Panc1 (cell line): Measurements from ENCODE around the gene AMDHD2. TPM values are rescaled to one million over a fixed set of nuclear protein-coding genes. Genes with fewer than 3 reads are reported as not detected.
A peak's percentile ranks its signal among the peaks of the same experiment; 100 is the strongest.

Source experiments
- ATAC-seq: fragments of 200-7000 bp; cut with Tn5 transposase; 2 replicates; pipeline ENCODE4 v1.9.1; 2020; ENCODE audit warnings: mild to moderate bottlenecking, moderate library complexity
- BruUV-seq: library from RNA; stranded (reverse); fragments of 400-500 nt; replicated peaks from 2 replicates; lab custom pipeline; 2021; lab: Mats Ljungman, UMichigan
- CTCF ChIA-PET: fragments of 300-600 bp; sonication (Branson Sonifier 250); formaldehyde crosslinking; loops from one replicate; lab custom pipeline; 2022; ENCODE audit warnings: antibody characterized with exemption; lab: Charles Lee
- POLR2A ChIA-PET: fragments of 300-600 bp; sonication (Branson Sonifier 250); formaldehyde crosslinking; loops from one replicate; lab custom pipeline; 2022; ENCODE audit warnings: antibody characterized with exemption; lab: Charles Lee
- DNase-seq: peaks from one replicate; pipeline ENCODE4 v3.0.0-alpha.2; 2010; ENCODE audit warnings: low read depth, low spot score
- H3K27ac ChIP-seq: 2 replicates; pipeline ENCODE4 v1.5.1; 2011; ENCODE audit warnings: mild to moderate bottlenecking, low read length, inconsistent platforms
- H3K27me3 ChIP-seq: fragments of 200-500 bp; sonication (Bioruptor generic); 2 replicates; pipeline ENCODE4 v1.6.0; 2014; ENCODE audit warnings: low read length, inconsistent platforms; ENCODE audit not compliant: control insufficient read depth, insufficient read depth
- H3K36me3 ChIP-seq: fragments of 200-500 bp; sonication (Bioruptor generic); 2 replicates; pipeline ENCODE4 v1.5.1; 2014; ENCODE audit warnings: inconsistent platforms, mild to moderate bottlenecking, low read length, moderate library complexity; ENCODE audit not compliant: control insufficient read depth, insufficient read depth
- H3K4me1 ChIP-seq: 2 replicates; pipeline ENCODE4 v1.5.1; 2011; ENCODE audit warnings: inconsistent platforms, mild to moderate bottlenecking, low read length, moderate library complexity; ENCODE audit not compliant: control insufficient read depth, insufficient read depth
- H3K4me3 ChIP-seq, 2 experiments: 2 replicates each; pipeline ENCODE4 v1.5.1; 2011 to 2012; ENCODE audit warnings: low read depth in 2 of 2, low read length in 2 of 2, mild to moderate bottlenecking in 2 of 2, inconsistent platforms in 1 of 2, moderate library complexity in 1 of 2
- H3K9me3 ChIP-seq: fragments of 200-500 bp; sonication (Bioruptor generic); 2 replicates; pipeline ENCODE4 v1.5.1; 2014; ENCODE audit warnings: low read depth, mild to moderate bottlenecking, inconsistent platforms, low read length, moderate library complexity; ENCODE audit not compliant: control insufficient read depth, insufficient read depth
- POLR2AphosphoS5 ChIP-seq: IDR thresholded peaks from 2 replicates; pipeline ENCODE4 v1.6.1; 2012; ENCODE audit warnings: mild to moderate bottlenecking, low read depth, low read length, moderate library complexity
- REST ChIP-seq, 2 experiments: IDR thresholded peaks; 2 replicates each; pipeline ENCODE4 v1.6.1; 2011 to 2012; ENCODE audit warnings: low read depth in 2 of 2, control low read depth in 1 of 2, low read length in 1 of 2, mild to moderate bottlenecking in 1 of 2, moderate library complexity in 1 of 2; ENCODE audit not compliant: insufficient read depth in 1 of 2
- SIN3A ChIP-seq: IDR thresholded peaks from 2 replicates; pipeline ENCODE4 v1.6.1; 2012; ENCODE audit warnings: low read depth, mild to moderate bottlenecking, low read length, moderate library complexity, borderline replicate concordance; ENCODE audit not compliant: insufficient read depth
- TCF7L2 ChIP-seq: IDR thresholded peaks from 2 replicates; pipeline ENCODE4 v1.6.1; 2011; ENCODE audit warnings: mild to moderate bottlenecking, low read depth, low read length, inconsistent platforms
- in situ Hi-C: cut with HindIII; loops from 2 replicates; pipeline ENCODE4 v1.10.0; 2016; ENCODE audit warnings: low sequenced_read_pairs, low pct_unique_long_range_greater_than_20kb
- intact Hi-C: fragments of 100-400 bp; cut with micrococcal nuclease; formaldehyde crosslinking; loops from one replicate; pipeline ENCODE4 v1.10.0; 2022; ENCODE audit not compliant: unreplicated experiment
- total RNA-seq: library from RNA; stranded (reverse); gene quantifications from one replicate; pipeline ENCODE4 v1.2.1, GENCODE V29; 2021; ENCODE audit not compliant: unreplicated experiment
- TF ChIP-seq, protein P1 (sequence below): fragments of 450-650 bp; IDR thresholded peaks from 2 replicates; pipeline ENCODE4 v1.5.1; 2017; ENCODE audit warnings: mild to moderate bottlenecking

AMDHD2 gene
- total RNA-seq, 1 experiment from 2014 or later: 87.5 TPM

DNA sequence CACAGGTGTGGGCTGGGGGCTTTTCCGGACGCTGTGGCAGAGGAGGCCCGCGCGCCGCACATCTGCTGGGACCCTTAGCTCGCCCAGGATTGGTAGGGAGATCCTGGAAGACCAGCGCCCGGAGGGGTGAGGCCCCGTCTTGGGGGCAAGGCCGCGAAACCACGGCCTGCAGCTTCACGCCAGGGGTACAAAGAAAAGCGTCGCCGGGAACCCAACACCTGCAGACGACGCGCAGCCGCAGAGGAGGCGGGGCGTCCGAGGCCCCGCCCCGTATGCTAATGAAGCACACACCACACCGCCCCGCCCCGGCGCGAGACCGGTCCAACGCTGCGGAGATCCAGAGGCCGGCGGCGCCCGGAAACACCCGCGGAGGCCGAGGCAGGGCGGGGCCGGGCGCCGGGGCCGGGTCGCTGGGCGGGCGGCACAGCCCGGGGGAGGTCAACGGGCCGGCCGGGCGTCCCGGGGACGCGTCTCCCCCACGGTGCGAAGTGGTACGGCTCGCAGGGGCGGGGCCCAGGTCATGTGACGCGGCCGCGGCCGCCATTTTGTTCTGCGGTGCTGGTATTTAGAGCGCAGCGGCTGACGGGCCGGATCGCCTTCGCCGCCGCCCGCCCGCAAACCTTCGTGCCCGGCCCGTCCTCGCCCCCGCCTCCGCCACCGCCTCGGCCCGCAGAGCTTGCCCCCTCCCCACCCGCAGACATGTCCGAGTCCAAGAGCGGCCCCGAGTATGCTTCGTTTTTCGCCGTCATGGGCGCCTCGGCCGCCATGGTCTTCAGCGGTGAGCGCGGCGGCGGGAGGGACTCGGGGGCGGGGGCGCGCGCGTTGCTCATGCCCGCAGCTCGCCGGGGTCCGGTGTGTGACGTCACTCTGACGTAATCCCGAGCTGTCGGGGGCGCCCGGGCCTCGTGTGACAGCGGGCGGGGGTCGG is 6.5 kb upstream of the AMDHD2 start, which contains the start of gene ATP6V0C:
TSS of gene ATP6V0C (plus strand) at position 548 of the 928 bp plus-strand sequence. CDS start at position 700, 152 bp downstream.
- Histone ChIP-seq H3K27ac (peak within 1 kb of the TSS; percentile 90), H3K27me3 (no peaks in the 10 kb centered on the region), H3K36me3 (peaks cover 2% of the 10 kb centered on the region; the same call in 1 of the 2 replicates), H3K4me3 (peak within 1 kb of the TSS; percentile 85 to 95), H3K9me3 (no peaks in the 10 kb centered on the region), H3K4me1 (peaks cover 36% of the 10 kb centered on the region)
- POLR2A ChIA-PET: no interaction called here
- no peak for DNase-seq
- no TSS peak for BruUV-seq
- CTCF ChIA-PET: interaction anchor here (0.6 to 0.7 kb wide), 2 partner anchors 13 to 39 kb away, joined by 3 to 4 read pairs; partner anchors contain the start of gene TBC1D24
- in situ Hi-C loops: no loop called here
- intact Hi-C loops: no loop called here
- peak; percentile 89 for ATAC-seq
- TF ChIP-seq TCF7L2 (no peak), POLR2AphosphoS5 (peak; percentile 90), SIN3A (peak; percentile 83; the same call in 1 of the 2 replicates)

DNA sequence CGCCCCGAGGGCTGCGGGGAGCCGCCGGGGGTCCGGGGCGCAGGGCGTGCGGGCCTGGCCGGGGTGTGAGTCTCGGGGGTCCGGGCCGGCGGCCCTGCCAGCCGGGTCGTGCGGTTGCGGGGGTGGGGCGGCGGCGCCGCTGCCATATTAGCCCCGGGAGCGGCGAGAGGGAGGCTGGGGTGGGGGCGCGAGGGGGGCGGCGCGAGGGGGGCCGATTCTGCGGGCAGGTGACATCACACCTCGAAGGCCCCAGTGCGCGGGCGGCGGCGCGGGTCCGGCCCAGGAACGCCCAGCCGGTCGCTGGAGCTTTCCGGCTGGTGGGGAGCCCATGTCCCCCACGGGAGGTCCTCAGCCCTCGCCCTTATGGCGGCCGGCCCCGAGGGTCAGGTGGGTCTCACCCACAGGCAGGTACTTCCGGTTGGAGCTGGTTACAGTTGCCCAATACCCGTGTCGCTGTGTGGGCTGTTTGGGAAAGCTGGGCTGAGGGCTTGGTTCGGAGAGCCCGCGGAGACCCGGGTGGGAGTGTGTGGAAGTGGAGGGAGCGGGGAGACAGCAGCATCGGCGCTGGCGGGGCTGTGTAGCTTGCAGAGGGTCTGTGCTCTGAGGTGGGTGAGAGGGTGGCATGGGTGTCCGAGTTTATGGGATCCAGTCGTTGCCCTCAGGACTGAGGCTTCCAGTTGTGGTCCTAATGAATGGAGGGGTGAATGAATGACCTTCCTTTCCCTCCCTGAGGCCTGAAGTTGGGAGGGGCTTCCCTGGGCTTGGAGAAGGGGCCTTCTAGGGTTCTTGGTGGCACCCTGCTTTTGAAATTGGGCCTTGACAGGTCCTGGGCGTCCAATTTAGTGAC is 5.6 kb upstream of the AMDHD2 start:
- in situ Hi-C loops (no loop called here), intact Hi-C loops (no loop called here)
- H3K27me3 ChIP-seq: no peaks in the 10 kb centered on the region
- H3K4me3 ChIP-seq: peak overlapping the region; percentile 85 to 95
- BruUV-seq: no TSS peak
- ChIA-PET POLR2A (interaction anchor here (0.7 kb wide), 1 partner anchor 132 kb away, joined by 3 read pairs; no protein-coding TSS in a partner anchor), CTCF (interaction anchor here (0.7 kb wide), 1 partner anchor 13 kb away, joined by 4 read pairs; no protein-coding TSS in a partner anchor)
- DNase-seq (no peak), ATAC-seq (no peak)
- peaks cover 2% of the 10 kb centered on the region; the same call in 1 of the 2 replicates for H3K36me3 ChIP-seq
- TF ChIP-seq REST (IDR thresholded peaks at IDR 0.05; ENCODE audit: insufficient read depth in 1 of 2, low read depth in 2 of 2, low read length in 1 of 2) (no peak), SIN3A (no peak), POLR2AphosphoS5 (no peak), TCF7L2 (no peak)
- TF ChIP-seq, protein P1, sequence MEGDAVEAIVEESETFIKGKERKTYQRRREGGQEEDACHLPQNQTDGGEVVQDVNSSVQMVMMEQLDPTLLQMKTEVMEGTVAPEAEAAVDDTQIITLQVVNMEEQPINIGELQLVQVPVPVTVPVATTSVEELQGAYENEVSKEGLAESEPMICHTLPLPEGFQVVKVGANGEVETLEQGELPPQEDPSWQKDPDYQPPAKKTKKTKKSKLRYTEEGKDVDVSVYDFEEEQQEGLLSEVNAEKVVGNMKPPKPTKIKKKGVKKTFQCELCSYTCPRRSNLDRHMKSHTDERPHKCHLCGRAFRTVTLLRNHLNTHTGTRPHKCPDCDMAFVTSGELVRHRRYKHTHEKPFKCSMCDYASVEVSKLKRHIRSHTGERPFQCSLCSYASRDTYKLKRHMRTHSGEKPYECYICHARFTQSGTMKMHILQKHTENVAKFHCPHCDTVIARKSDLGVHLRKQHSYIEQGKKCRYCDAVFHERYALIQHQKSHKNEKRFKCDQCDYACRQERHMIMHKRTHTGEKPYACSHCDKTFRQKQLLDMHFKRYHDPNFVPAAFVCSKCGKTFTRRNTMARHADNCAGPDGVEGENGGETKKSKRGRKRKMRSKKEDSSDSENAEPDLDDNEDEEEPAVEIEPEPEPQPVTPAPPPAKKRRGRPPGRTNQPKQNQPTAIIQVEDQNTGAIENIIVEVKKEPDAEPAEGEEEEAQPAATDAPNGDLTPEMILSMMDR: no peak
- peak overlapping the region; percentile 90 for H3K27ac ChIP-seq
- H3K9me3 ChIP-seq: no peaks in the 10 kb centered on the region
- H3K4me1 ChIP-seq: peaks cover 45% of the 10 kb centered on the region
